Erythroblast (primary cell): ENCODE results near the gene CAMK1D.

Experiments used
- GATA1 ChIP-seq: IDR thresholded peaks from 2 replicates; pipeline ENCODE4 v1.6.1; 2011; ENCODE audit warnings: low read depth, mild to moderate bottlenecking, control low read depth, low read length, moderate library complexity
- POLR2A ChIP-seq: IDR thresholded peaks from 2 replicates; pipeline ENCODE4 v1.6.1; 2011; ENCODE audit warnings: mild to moderate bottlenecking, low read length

- TF ChIP-seq POLR2A (no peak), GATA1 (no peak)
Measured at GRCh38 chr10:12543589-12543988, 194.2 kb downstream of the CAMK1D start.
